ENCODE measurements around the gene MBTPS1.

DNA sequence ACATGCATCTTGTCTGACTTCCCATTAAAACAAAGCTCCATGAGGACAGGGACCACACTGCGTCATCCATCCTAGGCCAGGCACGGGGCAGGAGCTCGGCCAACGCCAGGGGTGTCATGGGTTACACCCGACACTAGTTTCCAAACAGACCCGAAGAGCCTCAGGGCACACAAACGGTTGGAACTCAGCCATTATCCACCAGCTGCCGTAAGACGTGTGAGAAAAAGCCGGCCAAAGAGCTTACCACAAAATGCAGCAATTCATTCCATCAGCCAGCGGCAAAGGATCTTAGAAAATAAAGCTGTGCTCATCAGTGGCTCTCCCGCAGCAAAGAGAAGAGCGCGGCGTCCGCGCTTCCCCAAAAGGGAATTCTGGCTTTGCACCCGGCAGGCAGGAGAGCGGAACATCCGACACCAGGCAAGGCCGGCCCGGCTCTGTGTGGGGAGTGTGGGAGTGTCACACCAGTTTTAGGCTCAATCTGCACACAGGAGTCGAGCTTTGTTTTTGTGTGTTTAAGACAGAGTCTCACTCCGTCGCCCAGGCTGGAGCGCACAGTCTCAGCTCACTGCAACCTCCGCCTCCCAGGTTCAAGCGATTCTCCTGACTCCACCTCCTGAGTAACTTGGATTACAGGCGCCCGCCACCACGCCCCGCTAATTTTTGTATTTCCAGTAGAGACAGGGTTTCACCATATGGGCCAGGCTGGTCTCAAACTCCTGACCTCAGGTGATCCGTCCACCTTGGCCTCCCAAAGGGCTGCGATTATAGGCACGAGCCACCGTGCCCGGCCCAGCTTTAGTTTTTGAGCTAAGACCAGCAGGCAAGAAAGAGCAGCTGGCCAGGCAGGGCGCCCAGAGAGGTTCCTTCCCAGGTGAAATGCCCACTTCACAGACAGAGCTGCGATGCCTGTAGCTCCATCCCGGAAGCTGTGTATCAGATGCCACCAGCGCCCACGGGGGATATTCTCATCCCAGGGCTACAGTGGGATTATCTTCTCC is 75.6 kb downstream of the MBTPS1 start:
- TF ChIP-seq RFX5 (IDR thresholded peaks at IDR 0.05) (no peak), POLR2A (IDR thresholded peaks at IDR 0.05; ENCODE audit: low read length) (no peak), CBX8 (IDR thresholded peaks at IDR 0.05) (no peak)
